ENCODE data around the gene PHEX.

The PHEX gene

DNA sequence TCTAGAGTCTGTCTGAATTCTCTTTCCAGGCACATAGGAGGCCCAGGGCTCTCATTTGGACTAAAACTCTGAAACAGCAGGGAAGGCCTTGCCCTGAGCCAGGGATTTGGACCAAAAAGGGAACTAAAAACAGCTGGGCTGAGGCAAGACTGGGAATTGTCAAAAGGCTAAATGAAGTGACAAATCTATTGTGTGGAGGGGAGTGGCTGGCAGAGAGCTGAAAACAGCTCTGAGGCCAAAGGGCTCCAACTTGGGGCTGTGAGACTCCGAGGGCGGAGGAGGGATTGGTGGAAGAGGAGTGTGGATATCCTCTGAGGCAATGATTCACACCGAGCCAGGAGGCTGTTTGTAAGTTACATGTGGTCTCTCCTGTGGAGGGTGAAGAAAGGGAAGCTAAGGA lies 63.2 kb downstream of the PHEX start:
- H3K4me1 Mint-ChIP-seq, result peaks cover 35% of the 10 kb centered on the region
- peak overlapping the region; percentile 79 for H3K27ac Mint-ChIP-seq
- no peaks in the 10 kb centered on the region for H3K36me3 Mint-ChIP-seq (ENCODE audit: low read depth)
- DNase-seq, result peak; percentile 4
- TF ChIP-seq, protein P1, sequence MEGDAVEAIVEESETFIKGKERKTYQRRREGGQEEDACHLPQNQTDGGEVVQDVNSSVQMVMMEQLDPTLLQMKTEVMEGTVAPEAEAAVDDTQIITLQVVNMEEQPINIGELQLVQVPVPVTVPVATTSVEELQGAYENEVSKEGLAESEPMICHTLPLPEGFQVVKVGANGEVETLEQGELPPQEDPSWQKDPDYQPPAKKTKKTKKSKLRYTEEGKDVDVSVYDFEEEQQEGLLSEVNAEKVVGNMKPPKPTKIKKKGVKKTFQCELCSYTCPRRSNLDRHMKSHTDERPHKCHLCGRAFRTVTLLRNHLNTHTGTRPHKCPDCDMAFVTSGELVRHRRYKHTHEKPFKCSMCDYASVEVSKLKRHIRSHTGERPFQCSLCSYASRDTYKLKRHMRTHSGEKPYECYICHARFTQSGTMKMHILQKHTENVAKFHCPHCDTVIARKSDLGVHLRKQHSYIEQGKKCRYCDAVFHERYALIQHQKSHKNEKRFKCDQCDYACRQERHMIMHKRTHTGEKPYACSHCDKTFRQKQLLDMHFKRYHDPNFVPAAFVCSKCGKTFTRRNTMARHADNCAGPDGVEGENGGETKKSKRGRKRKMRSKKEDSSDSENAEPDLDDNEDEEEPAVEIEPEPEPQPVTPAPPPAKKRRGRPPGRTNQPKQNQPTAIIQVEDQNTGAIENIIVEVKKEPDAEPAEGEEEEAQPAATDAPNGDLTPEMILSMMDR (IDR thresholded peaks at IDR 0.05), result no peak
- H3K9me3 Mint-ChIP-seq, result no peaks in the 10 kb centered on the region
- no peaks in the 10 kb centered on the region for H3K27me3 Mint-ChIP-seq (ENCODE audit: low read depth, poor library complexity)
- H3K4me3 Mint-ChIP-seq, result no peak overlapping the region

DNA sequence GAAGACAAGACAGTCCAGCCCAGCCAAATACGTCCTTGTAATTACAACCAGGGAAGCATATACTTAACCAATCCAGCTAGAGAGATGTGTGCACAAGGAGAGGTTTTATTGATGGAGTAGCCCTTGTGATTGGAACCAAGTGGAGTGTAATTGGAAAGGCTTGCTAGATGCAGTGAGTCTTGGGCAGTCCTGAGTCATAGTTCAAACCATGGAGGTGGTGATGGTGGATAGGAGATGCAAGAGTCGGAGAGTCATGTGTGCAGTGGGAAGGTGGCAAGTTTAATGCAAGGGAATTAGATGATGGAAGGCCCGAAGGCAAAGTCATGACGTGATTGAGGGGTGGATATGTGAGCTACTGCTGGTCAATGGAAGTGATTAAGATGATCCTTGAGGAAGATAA lies 63.7 kb downstream of the PHEX start:
- Mint-ChIP-seq H3K4me1 (peaks cover 35% of the 10 kb centered on the region), H3K27ac (no peak overlapping the region), H3K36me3 (ENCODE audit: low read depth) (no peaks in the 10 kb centered on the region), H3K4me3 (no peak overlapping the region), H3K27me3 (ENCODE audit: low read depth, poor library complexity) (no peaks in the 10 kb centered on the region), H3K9me3 (no peaks in the 10 kb centered on the region)
- DNase-seq, result no peak
- TF ChIP-seq, protein P1 (IDR thresholded peaks at IDR 0.05), result no peak

DNA sequence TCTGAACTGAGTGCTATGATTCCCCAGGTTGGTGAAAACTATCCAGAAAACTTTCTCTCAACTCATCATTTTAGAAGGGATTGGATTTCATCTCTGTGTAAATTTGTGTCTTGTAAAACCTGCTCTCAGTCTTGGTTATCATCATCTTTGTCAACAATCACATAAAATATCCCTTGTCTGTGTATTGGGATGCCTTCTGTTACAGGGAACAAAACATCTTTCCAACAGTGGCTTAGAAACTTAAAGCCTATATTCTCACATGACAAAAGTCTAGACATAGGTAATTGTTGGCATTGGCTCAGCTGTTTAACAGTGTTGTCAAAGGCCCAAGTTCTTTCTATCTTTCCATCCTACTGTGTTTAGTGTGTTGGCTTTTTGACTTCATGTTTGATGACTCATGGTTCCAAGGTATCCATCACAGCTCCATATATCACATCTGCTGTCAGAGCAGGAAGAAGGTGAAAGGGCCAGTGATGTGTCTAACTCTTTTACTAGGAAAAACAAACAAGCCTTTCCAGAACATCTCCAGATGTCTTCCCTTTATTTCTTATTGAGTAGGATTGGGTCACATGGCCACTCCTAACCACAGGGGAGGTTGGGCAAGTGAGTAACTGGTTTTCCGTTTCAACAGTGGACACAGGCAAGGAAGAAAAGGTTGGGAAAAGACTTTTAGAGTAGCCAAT lies 65.0 kb downstream of the PHEX start:
- DNase-seq, result no peak
- H3K4me1 Mint-ChIP-seq, result peaks cover 35% of the 10 kb centered on the region
- H3K27ac Mint-ChIP-seq, result peak overlapping the region; percentile 55
- TF ChIP-seq, protein P1 (IDR thresholded peaks at IDR 0.05), result no peak
- H3K27me3 Mint-ChIP-seq (ENCODE audit: low read depth, poor library complexity), result peaks cover 2% of the 10 kb centered on the region
- no peak overlapping the region for H3K4me3 Mint-ChIP-seq
- H3K36me3 Mint-ChIP-seq (ENCODE audit: low read depth), result no peaks in the 10 kb centered on the region
- no peaks in the 10 kb centered on the region for H3K9me3 Mint-ChIP-seq

DNA sequence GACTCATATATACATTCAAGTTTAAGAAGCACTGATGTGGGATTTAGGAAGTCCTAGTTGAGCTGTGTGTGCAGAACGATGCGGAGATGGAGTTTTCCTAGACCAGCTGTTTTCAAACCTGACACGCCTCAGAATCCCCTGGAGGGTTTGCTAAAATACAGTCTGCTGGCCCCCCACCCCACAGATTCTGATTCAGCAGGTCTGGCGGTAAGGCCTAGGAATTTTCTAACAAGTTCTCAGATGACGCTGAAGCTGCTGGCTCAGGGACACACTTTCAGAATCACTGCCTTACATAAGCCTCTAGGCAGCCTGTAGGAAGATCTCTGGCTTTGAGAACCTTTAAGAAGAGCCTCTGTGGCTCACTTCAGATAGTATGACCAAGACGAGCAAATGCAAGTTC lies 73.1 kb downstream of the PHEX start:
- TF ChIP-seq, protein P1 (IDR thresholded peaks at IDR 0.05), result no peak
- no peak overlapping the region for H3K4me3 Mint-ChIP-seq
- H3K4me1 Mint-ChIP-seq, result peaks cover 16% of the 10 kb centered on the region
- no peak overlapping the region for H3K27ac Mint-ChIP-seq
- H3K36me3 Mint-ChIP-seq (ENCODE audit: low read depth), result no peaks in the 10 kb centered on the region
- no peak for DNase-seq
- H3K9me3 Mint-ChIP-seq, result peaks cover 18% of the 10 kb centered on the region
- H3K27me3 Mint-ChIP-seq (ENCODE audit: low read depth, poor library complexity), result peaks cover 7% of the 10 kb centered on the region

DNA sequence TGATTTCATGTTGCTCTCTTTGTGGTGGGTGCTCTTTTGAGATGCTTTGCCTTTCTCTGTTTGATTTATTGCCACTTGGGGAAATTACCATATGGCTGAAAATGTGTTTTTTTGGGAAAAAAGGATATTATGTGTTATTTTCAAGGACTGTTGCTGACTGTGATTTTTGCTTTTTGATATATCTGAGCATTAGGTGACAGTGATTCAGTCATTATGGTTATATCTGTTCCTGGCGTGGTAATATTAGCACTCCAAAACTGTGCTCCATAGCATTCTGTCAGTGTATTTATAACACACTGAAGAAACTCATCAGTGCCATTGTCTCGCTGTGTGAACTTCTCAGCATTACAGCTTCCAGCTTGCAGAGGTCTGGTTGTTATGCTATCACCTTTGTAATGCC lies 73.8 kb downstream of the PHEX start:
- H3K27me3 Mint-ChIP-seq (ENCODE audit: low read depth, poor library complexity), result peaks cover 7% of the 10 kb centered on the region
- H3K4me1 Mint-ChIP-seq, result peaks cover 16% of the 10 kb centered on the region
- H3K9me3 Mint-ChIP-seq, result peaks cover 18% of the 10 kb centered on the region
- no peak overlapping the region for H3K4me3 Mint-ChIP-seq
- no peak for DNase-seq
- H3K27ac Mint-ChIP-seq, result no peak overlapping the region
- no peaks in the 10 kb centered on the region for H3K36me3 Mint-ChIP-seq (ENCODE audit: low read depth)
- TF ChIP-seq, protein P1 (IDR thresholded peaks at IDR 0.05), result no peak

DNA sequence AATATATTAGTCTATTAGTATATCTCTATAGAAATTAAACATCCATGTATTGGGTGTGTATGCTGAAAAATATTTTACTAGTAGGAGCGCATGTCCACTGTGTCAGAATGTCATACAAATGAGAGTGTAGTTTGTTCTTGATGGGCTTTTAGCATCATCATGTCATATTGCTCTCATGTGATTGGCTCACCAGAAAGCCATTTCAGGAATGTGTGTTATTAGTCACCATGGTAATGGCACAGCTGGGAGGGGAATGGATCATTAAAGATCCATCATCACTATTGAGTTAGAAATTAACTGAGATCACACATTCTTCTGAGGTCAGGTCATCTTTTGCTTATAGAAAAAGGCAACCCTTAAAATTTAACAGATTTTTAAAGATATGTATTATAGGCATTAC lies 77.3 kb downstream of the PHEX start:
- TF ChIP-seq, protein P1 (IDR thresholded peaks at IDR 0.05), result no peak
- H3K27me3 Mint-ChIP-seq (ENCODE audit: low read depth, poor library complexity), result no peaks in the 10 kb centered on the region
- H3K9me3 Mint-ChIP-seq, result peaks cover 7% of the 10 kb centered on the region
- H3K4me3 Mint-ChIP-seq, result no peak overlapping the region
- H3K36me3 Mint-ChIP-seq (ENCODE audit: low read depth), result no peaks in the 10 kb centered on the region
- H3K27ac Mint-ChIP-seq, result no peak overlapping the region
- H3K4me1 Mint-ChIP-seq, result peaks cover 16% of the 10 kb centered on the region
- DNase-seq, result no peak

All from nephron progenitor cell (in vitro differentiated cells).